Omental fat pad (tissue), 4 donors: Measurements from ENCODE around the gene KANK2. TPM values are rescaled to one million over a fixed set of nuclear protein-coding genes. Genes with fewer than 3 reads are reported as not detected.
A peak's percentile ranks its signal among the peaks of the same experiment; 100 is the strongest.

ENCODE experiments used
- ATAC-seq: fragments of 150-250 bp; one replicate; pipeline ENCODE4 v1.9.1; 2016; ENCODE audit warnings: mild to moderate bottlenecking, moderate library complexity; ENCODE audit not compliant: low FRiP score
- DNase-seq: peaks from one replicate; pipeline ENCODE4 v3.0.0-alpha.2; 2019; ENCODE audit warnings: low spot score
- total RNA-seq, 4 donors: library from RNA; depleted of rRNA; stranded (reverse); fragments of >200 nt; gene quantifications; one replicate each; pipeline ENCODE4 v1.1.0, GENCODE V29; 2016
- TF ChIP-seq, protein P1 (sequence below), 3 donors: fragments of 450-650 bp; IDR thresholded peaks; one replicate each; pipeline ENCODE4 v1.5.1; 2016 to 2017; ENCODE audit warnings: antibody characterized with exemption in 3 of 3, mild to moderate bottlenecking in 3 of 3, moderate library complexity in 2 of 3

The KANK2 gene
- 100 to 1,000 TPM; 177 to 383 (median 325) TPM for total RNA-seq

GRCh38 chr19:11197291-11198174 is at the start of gene KANK2:
TSS of gene KANK2 (minus strand) at chr19:11197545. CDS start at chr19:11194511, 3,034 bp downstream.
- TF ChIP-seq, protein P1, sequence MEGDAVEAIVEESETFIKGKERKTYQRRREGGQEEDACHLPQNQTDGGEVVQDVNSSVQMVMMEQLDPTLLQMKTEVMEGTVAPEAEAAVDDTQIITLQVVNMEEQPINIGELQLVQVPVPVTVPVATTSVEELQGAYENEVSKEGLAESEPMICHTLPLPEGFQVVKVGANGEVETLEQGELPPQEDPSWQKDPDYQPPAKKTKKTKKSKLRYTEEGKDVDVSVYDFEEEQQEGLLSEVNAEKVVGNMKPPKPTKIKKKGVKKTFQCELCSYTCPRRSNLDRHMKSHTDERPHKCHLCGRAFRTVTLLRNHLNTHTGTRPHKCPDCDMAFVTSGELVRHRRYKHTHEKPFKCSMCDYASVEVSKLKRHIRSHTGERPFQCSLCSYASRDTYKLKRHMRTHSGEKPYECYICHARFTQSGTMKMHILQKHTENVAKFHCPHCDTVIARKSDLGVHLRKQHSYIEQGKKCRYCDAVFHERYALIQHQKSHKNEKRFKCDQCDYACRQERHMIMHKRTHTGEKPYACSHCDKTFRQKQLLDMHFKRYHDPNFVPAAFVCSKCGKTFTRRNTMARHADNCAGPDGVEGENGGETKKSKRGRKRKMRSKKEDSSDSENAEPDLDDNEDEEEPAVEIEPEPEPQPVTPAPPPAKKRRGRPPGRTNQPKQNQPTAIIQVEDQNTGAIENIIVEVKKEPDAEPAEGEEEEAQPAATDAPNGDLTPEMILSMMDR (IDR thresholded peaks at IDR 0.05) = no peak
- ATAC-seq = peak; percentile 89
- peak; percentile 55 for DNase-seq

DNA sequence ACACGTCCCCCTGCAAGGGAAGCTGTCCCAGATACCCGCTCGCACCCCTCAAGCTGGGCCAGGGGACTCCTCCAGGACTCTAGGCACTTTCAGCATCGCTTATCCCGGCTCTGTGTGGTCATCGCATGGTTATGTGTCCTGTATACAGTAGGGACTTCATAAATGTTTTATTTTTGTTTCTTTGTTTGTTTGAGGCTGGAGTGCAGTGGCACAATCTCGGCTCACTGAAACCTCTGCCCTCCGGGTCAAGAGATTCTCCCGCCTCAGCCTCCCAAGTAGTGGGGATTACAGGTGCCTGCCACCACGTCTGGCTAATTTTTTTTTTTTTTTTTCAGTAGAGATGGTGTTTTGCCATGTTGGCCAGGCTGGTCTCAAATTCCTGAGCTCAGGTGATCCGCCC is 49.6 kb upstream of the KANK2 start:
- TF ChIP-seq, protein P1 (IDR thresholded peaks at IDR 0.05) = no peak
- no peak for ATAC-seq
- DNase-seq = no peak

DNA sequence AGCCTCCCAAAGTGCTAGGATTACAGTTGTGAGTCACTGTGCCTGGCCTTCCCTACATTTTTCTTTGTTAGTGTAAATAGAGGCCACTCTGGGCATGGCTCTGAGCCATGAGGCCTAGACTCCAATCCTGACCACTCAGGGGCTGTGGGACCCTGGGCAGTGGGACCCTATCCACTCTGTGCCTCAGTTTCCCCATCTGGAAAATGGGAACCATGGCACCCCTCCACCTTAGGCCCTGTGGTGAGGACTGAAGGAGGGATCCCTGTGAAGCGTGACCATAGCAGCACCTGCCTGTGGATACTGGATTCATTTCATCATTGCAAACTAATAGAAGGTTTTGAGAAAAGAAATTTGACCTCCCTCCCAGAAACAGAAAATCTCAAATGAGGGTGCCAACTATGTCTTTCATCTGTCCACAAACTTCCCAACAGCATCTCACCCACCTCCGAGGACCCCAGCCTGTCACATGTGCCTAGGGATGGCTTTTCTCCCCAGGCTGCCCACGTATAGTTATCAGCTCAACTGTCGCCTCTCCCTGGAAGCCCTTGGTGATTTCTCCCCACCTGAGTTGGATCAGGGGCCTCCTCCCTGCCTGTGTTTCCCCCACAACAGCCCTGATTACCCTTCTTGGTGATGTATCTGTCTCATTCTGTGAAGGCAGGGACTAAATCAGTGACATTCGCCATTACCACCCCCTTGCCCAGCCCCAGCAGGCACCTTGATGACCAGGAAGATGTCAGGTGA is 47.7 kb upstream of the KANK2 start:
- ATAC-seq (no peak), DNase-seq (no peak)
- TF ChIP-seq, protein P1 (IDR thresholded peaks at IDR 0.05) = no peak

- TF ChIP-seq, protein P1 (IDR thresholded peaks at IDR 0.05) = no peak
- DNase-seq (no peak), ATAC-seq (no peak)
These were observed 46.4 kb upstream of the KANK2 start for GRCh38 chr19:11243798-11244169.

DNA sequence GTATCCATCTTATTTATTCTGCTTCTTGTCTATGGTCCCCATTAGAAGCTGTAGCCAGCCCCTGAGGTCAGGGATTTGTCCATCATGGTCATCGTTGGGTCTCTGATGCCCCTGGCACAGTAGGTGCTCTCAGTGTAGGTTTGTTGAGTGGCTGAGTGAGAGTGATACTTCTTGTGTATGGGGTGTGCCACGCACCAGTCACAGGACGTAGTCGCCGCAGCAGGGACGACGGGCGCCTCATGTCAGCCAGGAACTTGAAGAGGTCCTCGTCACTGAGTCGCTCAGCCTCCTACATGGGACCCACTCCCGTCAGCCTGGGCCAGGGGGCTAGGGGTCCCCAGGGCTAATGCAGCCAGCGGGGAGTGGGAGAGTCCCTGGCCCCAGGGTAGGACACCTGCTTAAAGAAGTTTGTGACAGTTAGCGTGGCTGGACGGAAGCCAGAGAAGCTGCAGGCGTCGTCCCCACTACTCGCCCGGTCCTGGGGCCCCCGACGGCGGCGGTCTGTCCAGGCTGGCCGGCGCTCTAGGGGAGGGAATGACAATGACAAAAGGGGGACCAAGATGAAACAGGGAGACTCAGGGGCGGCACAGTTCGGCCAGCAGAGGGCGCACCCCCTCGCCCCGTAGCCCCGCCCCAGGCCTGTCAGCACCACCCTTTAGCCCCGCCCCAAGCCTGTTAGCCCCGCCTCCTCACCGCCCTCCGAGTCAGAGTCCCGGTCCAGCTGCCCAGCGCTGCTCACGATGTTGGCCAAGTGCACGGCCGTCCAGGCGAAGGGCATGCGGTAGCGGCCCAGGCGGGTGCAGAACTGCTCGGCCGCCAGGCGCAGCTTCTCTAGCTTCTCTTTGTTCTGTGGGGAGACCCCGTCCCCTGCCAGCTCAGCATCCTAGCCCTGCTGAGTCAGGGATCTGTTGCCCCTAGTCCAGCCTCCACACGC is 45.8 kb upstream of the KANK2 start:
- TF ChIP-seq, protein P1 (IDR thresholded peaks at IDR 0.05) = no peak
- ATAC-seq (peak; percentile 75), DNase-seq (peak; percentile 84)

DNA sequence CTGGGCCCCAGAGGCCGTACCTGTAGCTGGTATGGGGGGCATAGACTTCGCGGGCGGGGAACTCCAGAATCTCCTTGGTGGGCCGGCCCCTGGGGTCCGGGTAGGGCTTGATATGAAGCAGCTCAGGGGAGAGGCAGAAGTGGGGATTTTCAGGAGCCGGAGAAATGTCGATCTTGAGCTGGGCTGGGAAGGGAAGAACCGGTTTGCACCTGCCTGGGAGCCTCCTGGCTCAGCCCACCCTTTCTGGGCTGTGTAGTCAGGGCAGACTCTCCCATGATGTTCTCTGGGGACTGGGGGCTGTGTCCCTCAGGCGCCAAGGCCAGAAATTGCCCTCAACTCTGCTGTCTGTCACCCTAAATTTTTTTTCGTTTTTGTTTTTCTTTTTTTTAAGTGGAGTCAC is 44.7 kb upstream of the KANK2 start:
- no peak for DNase-seq
- ATAC-seq = no peak
- TF ChIP-seq, protein P1 (IDR thresholded peaks at IDR 0.05) = no peak
